ENCODE data around the gene DGCR8. TPM values are rescaled to one million over a fixed set of nuclear protein-coding genes. Genes with fewer than 3 reads are reported as not detected.

The DGCR8 gene
- polyA plus RNA-seq, 1 experiment = 21.3 TPM

GRCh38 chr22:20154602-20155187 lies 74.7 kb downstream of the DGCR8 start:
- POLR2A ChIA-PET = no interaction called here
- H3K4me3 ChIP-seq (ENCODE audit: low read depth, low read length) = peak overlapping the region; percentile 52
- CTCF ChIA-PET = interaction anchor here (6.2 kb wide), 1 partner anchor 130 kb away, joined by 91 read pairs; no protein-coding TSS in a partner anchor
- DNase-seq (ENCODE audit: low read depth) = no peak
- H3K27me3 ChIP-seq (ENCODE audit: control insufficient read depth, insufficient read depth, low read length) = no peaks in the 10 kb centered on the region; the same call in 1 of the 2 replicates
- TF ChIP-seq CTCF (IDR thresholded peaks at IDR 0.05; ENCODE audit: insufficient read depth, low read depth, low read length) = 0 out of 2 replicates have a peak, but pooled peaks have one; percentile 18
- no peaks in the 10 kb centered on the region for H3K36me3 ChIP-seq (ENCODE audit: control insufficient read depth, insufficient read depth, low read length)

- ChIA-PET POLR2A (no interaction called here), CTCF (interaction anchor here (0.9 to 6.2 kb wide), 4 partner anchors 129 to 164 kb away, joined by 3 to 91 read pairs (median 6); partner anchors contain the start of gene DGCR6L)
- peak overlapping the region; percentile 52 for H3K4me3 ChIP-seq (ENCODE audit: low read depth, low read length)
- no peak for DNase-seq (ENCODE audit: low read depth)
- H3K27me3 ChIP-seq (ENCODE audit: control insufficient read depth, insufficient read depth, low read length) = no peaks in the 10 kb centered on the region; the same call in 1 of the 2 replicates
- no peak for TF ChIP-seq CTCF (IDR thresholded peaks at IDR 0.05; ENCODE audit: insufficient read depth, low read depth, low read length)
- H3K36me3 ChIP-seq (ENCODE audit: control insufficient read depth, insufficient read depth, low read length) = no peaks in the 10 kb centered on the region
Observed at GRCh38 chr22:20155330-20156041, 75.4 kb downstream of the DGCR8 start.

- DNase-seq (ENCODE audit: low read depth) = no peak
- Histone ChIP-seq H3K27me3 (ENCODE audit: control insufficient read depth, insufficient read depth, low read length) (no peaks in the 10 kb centered on the region; the same call in 1 of the 2 replicates), H3K4me3 (ENCODE audit: low read depth, low read length) (no peak overlapping the region), H3K36me3 (ENCODE audit: control insufficient read depth, insufficient read depth, low read length) (no peaks in the 10 kb centered on the region)
- CTCF ChIA-PET = interaction anchor here (0.9 to 6.2 kb wide), 4 partner anchors 128 to 164 kb away, joined by 3 to 91 read pairs (median 6); partner anchors contain the start of gene DGCR6L
- TF ChIP-seq CTCF (IDR thresholded peaks at IDR 0.05; ENCODE audit: insufficient read depth, low read depth, low read length) = no peak
- POLR2A ChIA-PET = no interaction called here
Observed at GRCh38 chr22:20156042-20156389, 76.0 kb downstream of the DGCR8 start.

- no peaks in the 10 kb centered on the region for H3K36me3 ChIP-seq (ENCODE audit: control insufficient read depth, insufficient read depth, low read length)
- ChIA-PET CTCF (interaction anchor here (0.8 to 6.2 kb wide), 31 partner anchors 11 to 284 kb away, joined by 3 to 91 read pairs (median 4); partner anchors contain the start of genes DGCR6L and TRMT2A), POLR2A (no interaction called here)
- H3K4me3 ChIP-seq (ENCODE audit: low read depth, low read length) = no peak overlapping the region
- TF ChIP-seq CTCF (IDR thresholded peaks at IDR 0.05; ENCODE audit: insufficient read depth, low read depth, low read length) = peak; percentile 94
- no peaks in the 10 kb centered on the region; the same call in 1 of the 2 replicates for H3K27me3 ChIP-seq (ENCODE audit: control insufficient read depth, insufficient read depth, low read length)
- no peak for DNase-seq (ENCODE audit: low read depth)
Observed at GRCh38 chr22:20156611-20157429, 76.8 kb downstream of the DGCR8 start.

Data from BJ (cell line).